GM19397 (cell line): Measurements from ENCODE around the gene SUSD2.
"Not testable (repeated sequence)": the region's sequence is repeated elsewhere in the genome, so short reads cannot be mapped to it uniquely, and the experiment has no call there.

Experiments used
- ATAC-seq: cut with Tn5 transposase; IDR thresholded peaks from one replicate; pipeline ENCODE4 v1.9.1; 2021; ENCODE audit warnings: mild to moderate bottlenecking, moderate library complexity; ENCODE audit not compliant: unreplicated experiment

The SUSD2 gene

GRCh38 chr22:24181088-24181995, at the start of gene SUSD2:
TSS of gene SUSD2 (plus strand) at chr22:24181487. CDS start at chr22:24181520, 33 bp downstream.
- no peak for ATAC-seq

- ATAC-seq: no peak
Observed at GRCh38 chr22:24133187-24133965, 47.9 kb upstream of the SUSD2 start.

- ATAC-seq: no peak
Observed at GRCh38 chr22:24134090-24134846, 47.0 kb upstream of the SUSD2 start.

- ATAC-seq: not testable (repeated sequence)
Observed at GRCh38 chr22:24136533-24136932, 44.8 kb upstream of the SUSD2 start.

- no peak for ATAC-seq
Observed at GRCh38 chr22:24137595-24137994, 43.7 kb upstream of the SUSD2 start.

- no peak for ATAC-seq
Observed at GRCh38 chr22:24138649-24139420, 42.5 kb upstream of the SUSD2 start.

GRCh38 chr22:24140357-24140756, 40.9 kb upstream of the SUSD2 start:
- no peak for ATAC-seq

GRCh38 chr22:24141586-24141985, 39.7 kb upstream of the SUSD2 start:
- no peak for ATAC-seq

GRCh38 chr22:24142241-24142640, 39.0 kb upstream of the SUSD2 start:
- ATAC-seq: no peak

- no peak for ATAC-seq
Observed at GRCh38 chr22:24142831-24143230, 38.5 kb upstream of the SUSD2 start.

GRCh38 chr22:24144056-24144777, 37.1 kb upstream of the SUSD2 start:
- no peak for ATAC-seq

- ATAC-seq: no peak
Observed at GRCh38 chr22:24144778-24145085, 36.6 kb upstream of the SUSD2 start.

- ATAC-seq: no peak
Observed at GRCh38 chr22:24145446-24146193, 35.7 kb upstream of the SUSD2 start.

- ATAC-seq: peak; percentile 51
Observed at GRCh38 chr22:24146194-24146616, 35.1 kb upstream of the SUSD2 start.

GRCh38 chr22:24146791-24147353, 34.4 kb upstream of the SUSD2 start:
- no peak for ATAC-seq

GRCh38 chr22:24147666-24148065, 33.6 kb upstream of the SUSD2 start:
- ATAC-seq: no peak

- ATAC-seq: no peak
Observed at GRCh38 chr22:24148266-24149197, 32.8 kb upstream of the SUSD2 start.

- ATAC-seq: no peak
Observed at GRCh38 chr22:24149198-24149590, 32.1 kb upstream of the SUSD2 start.
